GM23248 (cell line): Measurements from ENCODE around the gene PFN3. TPM values are rescaled to one million over a fixed set of nuclear protein-coding genes. Genes with fewer than 3 reads are reported as not detected.

Experiments used
- DNase-seq: peaks from one replicate; pipeline ENCODE4 v3.0.0-alpha.2; 2015
- H2AFZ ChIP-seq: fragments of 200-600 bp; sonication (generic); 2 replicates; pipeline ENCODE4 v1.6.1; 2016; ENCODE audit warnings: antibody characterized with exemption
- H3F3A ChIP-seq: fragments of 200-600 bp; sonication (generic); 2 replicates; pipeline ENCODE4 v1.6.1; 2016; ENCODE audit warnings: mild to moderate bottlenecking, antibody characterized with exemption, mixed run types; ENCODE audit not compliant: insufficient read depth
- H3K27ac ChIP-seq: fragments of 200-600 bp; sonication (generic); 2 replicates; pipeline ENCODE4 v1.5.1; 2016; ENCODE audit warnings: mild to moderate bottlenecking
- H3K27me3 ChIP-seq: fragments of 200-600 bp; sonication (generic); replicated peaks from 2 replicates; pipeline ENCODE4 v1.6.1; 2016; ENCODE audit warnings: mild to moderate bottlenecking; ENCODE audit not compliant: insufficient read depth
- H3K36me3 ChIP-seq: fragments of 200-600 bp; sonication (generic); 2 replicates; pipeline ENCODE4 v1.6.1; 2016; ENCODE audit warnings: low read depth, mild to moderate bottlenecking
- H3K4me1 ChIP-seq: fragments of 200-600 bp; sonication (generic); 2 replicates; pipeline ENCODE4 v1.6.1; 2016; ENCODE audit warnings: mild to moderate bottlenecking; ENCODE audit not compliant: insufficient read depth
- H3K4me2 ChIP-seq: fragments of 200-600 bp; sonication (generic); one replicate; pipeline ENCODE4 v1.6.1; 2016; ENCODE audit warnings: mild to moderate bottlenecking; ENCODE audit not compliant: unreplicated experiment
- H3K4me3 ChIP-seq: fragments of 200-600 bp; sonication (generic); 2 replicates; pipeline ENCODE4 v1.5.1; 2016; ENCODE audit warnings: mild to moderate bottlenecking
- H3K79me2 ChIP-seq: fragments of 200-600 bp; sonication (generic); 2 replicates; pipeline ENCODE4 v1.6.1; 2016; ENCODE audit warnings: mild to moderate bottlenecking; ENCODE audit not compliant: insufficient read depth
- H3K9ac ChIP-seq: fragments of 200-600 bp; sonication (generic); 2 replicates; pipeline ENCODE4 v1.6.1; 2016; ENCODE audit warnings: mild to moderate bottlenecking
- H3K9me2 ChIP-seq: fragments of 200-600 bp; sonication (generic); 2 replicates; pipeline ENCODE4 v1.6.1; 2016; ENCODE audit warnings: mixed run types, mild to moderate bottlenecking, moderate library complexity; ENCODE audit not compliant: insufficient read depth
- H3K9me3 ChIP-seq: fragments of 200-600 bp; sonication (generic); one replicate; pipeline ENCODE4 v1.6.1; 2017; ENCODE audit warnings: low read depth
- H4K20me1 ChIP-seq: fragments of 200-600 bp; sonication (generic); 2 replicates; pipeline ENCODE4 v1.6.0; 2016; ENCODE audit not compliant: insufficient read depth
- EZH2 ChIP-seq: fragments of 200-600 bp; sonication (generic); IDR thresholded peaks from 2 replicates; pipeline ENCODE4 v1.6.1; 2018; ENCODE audit warnings: antibody characterized with exemption, mild to moderate bottlenecking; ENCODE audit not compliant: insufficient read depth, poor library complexity, severe bottlenecking
- EZH2phosphoT487 ChIP-seq: fragments of 200-600 bp; sonication (generic); IDR thresholded peaks from 2 replicates; pipeline ENCODE4 v1.6.1; 2018; ENCODE audit warnings: antibody characterized with exemption, moderate library complexity, mild to moderate bottlenecking, low read depth; ENCODE audit not compliant: insufficient read depth
- WGBS, 2 experiments: methylation state at CpG; one replicate each; pipeline ENCODE4 v1.1.6; 2015 to 2017; ENCODE audit warnings: low lambda C conversion rate in 2 of 2, low coverage in 1 of 2; ENCODE audit errors: missing lambda C conversion rate in 2 of 2; 5-methylcytosine and 5-hydroxymethylcytosine counted together
- in situ Hi-C: fragments of 300-500 bp; cut with MboI; formaldehyde crosslinking; loops from 2 replicates; pipeline ENCODE4 v1.15.0; 2020
- polyA plus RNA-seq: library from polyadenylated mRNA; unstranded; fragments of >200 nt; fragmentation: Nextera tagmentation; extraction: Ambion mirVana; gene quantifications from 2 replicates; pipeline ENCODE4 v1.2.1, GENCODE V29; 2016
- total RNA-seq: library from RNA; depleted of rRNA; stranded (reverse); fragments of >200 nt; shearing (Covaris generic); gene quantifications from 2 replicates; pipeline ENCODE4 v1.2.3, GENCODE V29; 2014

Gene PFN3
- total and polyA plus RNA-seq, 2 experiments from 2014 or later = not detected

- TF ChIP-seq EZH2phosphoT487 (no peak), EZH2 (no peak)
- H3K4me3 ChIP-seq = peak overlapping the region; percentile 74
- peak overlapping the region; percentile 76 for H3K4me2 ChIP-seq
- peaks cover 8% of the 10 kb centered on the region; the same call in 1 of the 2 replicates for H3F3A ChIP-seq
- peak overlapping the region; percentile 45 for H3K9ac ChIP-seq
- DNase-seq = peak; percentile 93
- no peaks in the 10 kb centered on the region for H3K9me3 ChIP-seq
- no peaks in the 10 kb centered on the region for H3K79me2 ChIP-seq
- peaks cover 39% of the 10 kb centered on the region for H3K27me3 ChIP-seq
- H3K27ac ChIP-seq = no peak overlapping the region
- 1% methylated on average over 67 to 82 of the region's 93 CpGs for WGBS, 2 experiments
- no peaks in the 10 kb centered on the region for H4K20me1 ChIP-seq
- H3K36me3 ChIP-seq = no peaks in the 10 kb centered on the region
- peak overlapping the region; percentile 77 for H2AFZ ChIP-seq
- in situ Hi-C loops = no loop called here
- H3K4me1 ChIP-seq = no peaks in the 10 kb centered on the region
- H3K9me2 ChIP-seq = no peaks in the 10 kb centered on the region
Measured at GRCh38 chr5:177403792-177404640, 3.6 kb upstream of the PFN3 start.

- H3K4me2 ChIP-seq = peak overlapping the region; percentile 76
- peaks cover 8% of the 10 kb centered on the region; the same call in 1 of the 2 replicates for H3F3A ChIP-seq
- peak overlapping the region; percentile 45; the same call in 1 of the 2 replicates for H3K9ac ChIP-seq
- H4K20me1 ChIP-seq = no peaks in the 10 kb centered on the region
- H3K79me2 ChIP-seq = no peaks in the 10 kb centered on the region
- H3K9me2 ChIP-seq = no peaks in the 10 kb centered on the region
- H3K27ac ChIP-seq = no peak overlapping the region
- no peaks in the 10 kb centered on the region for H3K4me1 ChIP-seq
- peaks cover 46% of the 10 kb centered on the region for H3K27me3 ChIP-seq
- 4 to 5% methylated on average over 57 to 60 of the region's 61 CpGs for WGBS, 2 experiments
- peak overlapping the region; percentile 74 for H3K4me3 ChIP-seq
- DNase-seq = peak; percentile 50
- peak overlapping the region; percentile 77 for H2AFZ ChIP-seq
- TF ChIP-seq EZH2phosphoT487 (no peak), EZH2 (peak; percentile 38)
- H3K36me3 ChIP-seq = no peaks in the 10 kb centered on the region
- H3K9me3 ChIP-seq = no peaks in the 10 kb centered on the region
- in situ Hi-C loops = no loop called here
Measured at GRCh38 chr5:177403102-177403791, 2.8 kb upstream of the PFN3 start.

DNA sequence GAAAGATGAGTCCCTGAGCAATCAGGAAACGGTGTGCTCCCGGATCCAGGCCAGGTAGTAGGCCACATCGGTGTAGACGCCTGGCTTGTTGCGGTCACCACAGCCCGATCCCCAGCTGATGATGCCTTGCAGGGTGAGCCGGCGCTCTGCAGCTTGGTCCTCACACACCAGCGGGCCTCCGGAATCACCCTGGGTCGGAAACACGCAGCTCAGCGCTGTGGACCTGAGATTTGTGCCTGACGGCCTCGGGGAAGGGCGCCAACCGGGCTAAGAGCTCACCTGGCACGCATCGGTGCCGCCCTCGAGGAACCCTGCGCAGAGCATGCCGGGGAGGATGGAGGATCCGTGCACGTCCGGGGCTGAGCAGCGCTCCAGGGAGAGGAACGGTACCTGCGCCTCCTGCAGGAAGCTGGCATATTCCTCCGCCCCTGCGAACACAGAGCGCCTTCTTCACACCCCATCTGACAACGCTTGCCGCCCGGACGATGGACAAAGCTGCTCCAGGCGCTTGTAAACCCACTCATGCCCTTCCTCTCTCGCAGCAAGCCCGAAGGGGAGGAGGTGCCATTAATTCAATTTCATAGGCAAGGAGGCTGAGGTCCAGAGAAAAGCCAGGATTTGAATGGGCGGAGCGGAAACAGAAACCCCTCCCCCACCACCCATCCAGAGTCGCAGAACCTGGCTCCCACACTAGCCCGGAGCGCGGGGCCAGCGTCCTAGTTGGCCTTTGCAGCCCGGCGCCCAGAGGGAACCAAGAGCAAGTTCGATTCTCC is 2.0 kb upstream of the PFN3 start:
- in situ Hi-C loops = no loop called here
- Histone ChIP-seq H4K20me1 (no peaks in the 10 kb centered on the region), H3K9me3 (no peaks in the 10 kb centered on the region), H3F3A (peaks cover 8% of the 10 kb centered on the region; the same call in 1 of the 2 replicates), H3K36me3 (no peaks in the 10 kb centered on the region), H3K79me2 (no peaks in the 10 kb centered on the region), H3K9me2 (no peaks in the 10 kb centered on the region), H2AFZ (peak overlapping the region; percentile 77; the same call in 1 of the 2 replicates), H3K27ac (no peak overlapping the region), H3K4me2 (peak overlapping the region; percentile 76), H3K27me3 (peaks cover 49% of the 10 kb centered on the region), H3K4me3 (peak overlapping the region; percentile 74), H3K4me1 (no peaks in the 10 kb centered on the region), H3K9ac (no peak overlapping the region)
- 4 to 9% methylated on average over 46 to 49 of the region's 49 CpGs for WGBS, 2 experiments
- peak; percentile 74 for DNase-seq
- TF ChIP-seq EZH2 = no peak
- 0 out of 2 replicates have a peak, but pooled peaks have one; percentile 12 for TF ChIP-seq EZH2phosphoT487
